Measurements from ENCODE around the gene THSD8.
"Not testable (repeated sequence)": the region's sequence is repeated elsewhere in the genome, so short reads cannot be mapped to it uniquely, and the experiment has no call there.

The THSD8 gene

GRCh38 chr19:12792051-12792852, 9.6 kb upstream of the THSD8 start:
- peak; percentile 76 to 84 for DNase-seq (ENCODE audit: low read depth in 2 of 2)

GRCh38 chr19:12792853-12793289, 9.0 kb upstream of the THSD8 start:
- DNase-seq (ENCODE audit: low read depth in 2 of 2), result no peak

- peak; percentile 89 to 97 for DNase-seq (ENCODE audit: low read depth in 2 of 2)
Measured at GRCh38 chr19:12793290-12794195, 8.3 kb upstream of the THSD8 start.

GRCh38 chr19:12794196-12794941, 7.5 kb upstream of the THSD8 start:
- DNase-seq (ENCODE audit: low read depth in 2 of 2), result no peak

GRCh38 chr19:12794971-12795381, 6.9 kb upstream of the THSD8 start:
- no peak for DNase-seq (ENCODE audit: low read depth in 2 of 2)

- DNase-seq (ENCODE audit: low read depth in 2 of 2), result peak in 1 of 2 donors; percentile 57
Measured at GRCh38 chr19:12796146-12797071, 5.5 kb upstream of the THSD8 start.

GRCh38 chr19:12797141-12797587, 4.7 kb upstream of the THSD8 start:
- no peak for DNase-seq (ENCODE audit: low read depth in 2 of 2)

- not testable (repeated sequence) for DNase-seq (ENCODE audit: low read depth in 2 of 2)
Measured at GRCh38 chr19:12797607-12798006, 4.3 kb upstream of the THSD8 start.

- no peak for DNase-seq (ENCODE audit: low read depth in 2 of 2)
Measured at GRCh38 chr19:12799742-12800465, 2.0 kb upstream of the THSD8 start.

GRCh38 chr19:12800466-12800770, 1.5 kb upstream of the THSD8 start:
- DNase-seq (ENCODE audit: low read depth in 2 of 2), result no peak

- no peak for DNase-seq (ENCODE audit: low read depth in 2 of 2)
Measured at GRCh38 chr19:12800923-12801465, 875 bp upstream of the THSD8 start.

- no peak for DNase-seq (ENCODE audit: low read depth in 2 of 2)
Measured at GRCh38 chr19:12802267-12803106, 618 bp downstream of the THSD8 start.

- DNase-seq (ENCODE audit: low read depth in 2 of 2), result no peak
Measured at GRCh38 chr19:12804051-12804450, 2.2 kb downstream of the THSD8 start.

- peak; percentile 64 to 83 for DNase-seq (ENCODE audit: low read depth in 2 of 2)
Measured at GRCh38 chr19:12806242-12807081, 4.6 kb downstream of the THSD8 start, which contains the start of gene RNASEH2A. RNASEH2A (plus strand) TSS chr19:12806584; CDS start chr19:12806674, 90 bp downstream.

- no peak for DNase-seq (ENCODE audit: low read depth in 2 of 2)
Measured at GRCh38 chr19:12815088-12815487, 13.2 kb downstream of the THSD8 start.

GRCh38 chr19:12817188-12817587, 15.3 kb downstream of the THSD8 start:
- DNase-seq (ENCODE audit: low read depth in 2 of 2), result not testable (repeated sequence)

GRCh38 chr19:12817810-12818209, 15.9 kb downstream of the THSD8 start:
- DNase-seq (ENCODE audit: low read depth in 2 of 2), result not testable (repeated sequence)

- DNase-seq (ENCODE audit: low read depth in 2 of 2), result no peak
Measured at GRCh38 chr19:12821761-12822160, 19.9 kb downstream of the THSD8 start.
